Common myeloid progenitor, CD34-positive (primary cell): Measurements from ENCODE around the gene KCTD6.

ENCODE experiments used
- CTCF ChIA-PET: fragments of 350-600 bp; sonication (Branson Sonifier 250); formaldehyde crosslinking; loops from one replicate; lab custom pipeline; 2021; ENCODE audit warnings: antibody characterized with exemption; lab: Charles Lee
- POLR2A ChIA-PET: fragments of 350-600 bp; sonication (Branson Sonifier 250); formaldehyde crosslinking; loops from one replicate; lab custom pipeline; 2021; ENCODE audit warnings: antibody characterized with exemption; lab: Charles Lee
- DNase-seq, 3 donors: peaks; one replicate each; pipeline versions ENCODE4 v3.0.0 to v3.0.0-alpha.2; 2013
- H3K27ac ChIP-seq, 2 experiments: 1 replicate in 1 of 2; 2 replicates in 1 of 2; pipeline ENCODE4 v1.7.0; 2013; ENCODE audit warnings: inconsistent platforms in 2 of 2, low read length in 2 of 2, mild to moderate bottlenecking in 2 of 2, low read depth in 1 of 2, moderate library complexity in 1 of 2; ENCODE audit not compliant: severe bottlenecking in 2 of 2, insufficient read depth in 1 of 2, poor library complexity in 1 of 2
- H3K27me3 ChIP-seq, 5 experiments: replicated peaks in 2 of 5; 1 replicate in 3 of 5; 2 replicates in 2 of 5; pipeline versions ENCODE4 v1.6.1 to v1.7.0; 2013; ENCODE audit warnings: low read length in 4 of 5, mild to moderate bottlenecking in 2 of 5, moderate library complexity in 2 of 5, inconsistent platforms in 1 of 5; ENCODE audit not compliant: insufficient read depth in 5 of 5, control insufficient read depth in 4 of 5
- H3K36me3 ChIP-seq, 4 experiments: 1 replicate in 2 of 4; 2 replicates in 2 of 4; pipeline versions ENCODE4 v1.6.1 to v1.7.0; 2013; ENCODE audit warnings: low read length in 3 of 4, control low read depth in 1 of 4, mild to moderate bottlenecking in 1 of 4; ENCODE audit not compliant: control insufficient read depth in 4 of 4, insufficient read depth in 4 of 4
- H3K4me1 ChIP-seq, 4 experiments: 1 replicate in 3 of 4; 2 replicates in 1 of 4; pipeline versions ENCODE4 v1.6.1 to v1.7.1; 2013; ENCODE audit warnings: low read length in 3 of 4, mild to moderate bottlenecking in 3 of 4, control low read depth in 1 of 4, inconsistent platforms in 1 of 4, moderate library complexity in 1 of 4; ENCODE audit not compliant: control insufficient read depth in 4 of 4, insufficient read depth in 4 of 4; ENCODE audit errors: control extremely low read depth in 1 of 4
- H3K4me3 ChIP-seq, 7 experiments: 1 replicate in 4 of 7; 2 replicates in 3 of 7; pipeline versions ENCODE4 v1.5.1 to v1.7.0; 2013; ENCODE audit warnings: mild to moderate bottlenecking in 7 of 7, low read length in 6 of 7, moderate library complexity in 6 of 7, inconsistent platforms in 2 of 7, low read depth in 2 of 7, control low read depth in 1 of 7; ENCODE audit not compliant: insufficient read depth in 4 of 7, control insufficient read depth in 1 of 7; ENCODE audit errors: extremely low read depth in 1 of 7
- H3K9me3 ChIP-seq, 5 experiments: 1 replicate in 4 of 5; 2 replicates in 1 of 5; pipeline versions ENCODE4 v1.6.1 to v1.7.1; 2013; ENCODE audit warnings: low read length in 4 of 5, mild to moderate bottlenecking in 2 of 5, inconsistent platforms in 1 of 5, low read depth in 1 of 5, moderate library complexity in 1 of 5; ENCODE audit not compliant: control insufficient read depth in 4 of 5, insufficient read depth in 2 of 5; ENCODE audit errors: control extremely low read depth in 1 of 5
- WGBS: methylation state at CpG from one replicate; pipeline ENCODE4 v1.1.5; 2013; ENCODE audit not compliant: insufficient coverage; 5-methylcytosine and 5-hydroxymethylcytosine counted together

KCTD6 gene

DNA sequence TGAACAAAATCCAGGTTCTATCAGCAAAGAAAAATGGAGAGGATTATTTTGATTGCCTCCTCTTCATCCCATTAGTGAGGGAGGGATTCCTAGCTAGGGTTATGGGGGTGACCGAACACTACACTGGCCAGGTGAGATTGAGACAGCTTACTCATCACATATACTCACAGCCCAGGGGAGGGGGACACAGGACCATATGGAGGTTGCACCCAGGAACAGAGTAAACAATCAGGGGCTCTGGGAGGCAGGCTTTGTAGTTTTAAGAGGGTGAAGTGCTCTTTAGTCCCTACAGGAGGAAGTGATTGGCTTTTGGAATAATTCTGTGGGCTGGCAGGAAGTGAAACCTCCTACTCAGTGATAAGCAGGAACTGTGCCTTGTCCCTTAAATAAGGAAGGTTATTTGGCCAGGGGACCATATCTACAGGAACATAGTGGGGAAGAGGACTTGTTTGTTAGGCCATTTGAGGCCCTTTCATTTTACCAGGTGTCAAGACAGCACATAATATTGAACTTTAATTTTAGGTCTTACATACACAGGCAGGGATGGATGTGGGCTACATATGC, 17.5 kb upstream of the KCTD6 start:
- H3K4me1 ChIP-seq = peaks cover 10 to 35% (median 30%) of the 10 kb centered on the region in 4 experiments
- no peak overlapping the region for H3K27ac ChIP-seq
- H3K9me3 ChIP-seq = peaks cover 0 to 3% (median 0%) of the 10 kb centered on the region in 5 experiments
- CTCF ChIA-PET = interaction anchor here (1.0 to 1.4 kb wide), 2 partner anchors 11 to 181 kb away, joined by 3 to 4 read pairs; no protein-coding TSS in a partner anchor
- POLR2A ChIA-PET = no interaction called here
- WGBS = no CpG with 5 or more reads among the region's 1 CpG
- H3K27me3 ChIP-seq = no peaks in the 10 kb centered on the region
- DNase-seq = peak in 2 of 3 donors; percentile 22 to 39
- H3K4me3 ChIP-seq = peak overlapping the region in 1 of 7 experiments; percentile 23
- H3K36me3 ChIP-seq = no peaks in the 10 kb centered on the region

GRCh38 chr3:58474967-58475578, 16.8 kb upstream of the KCTD6 start:
- Histone ChIP-seq H3K27me3 (no peaks in the 10 kb centered on the region), H3K27ac (no peak overlapping the region), H3K9me3 (peaks cover 0 to 3% (median 0%) of the 10 kb centered on the region in 5 experiments), H3K36me3 (no peaks in the 10 kb centered on the region), H3K4me3 (peak overlapping the region in 1 of 7 experiments; percentile 23), H3K4me1 (peaks cover 10 to 35% (median 30%) of the 10 kb centered on the region in 4 experiments)
- DNase-seq = no peak
- CTCF ChIA-PET = no interaction called here
- 91% methylated on average over 3 of the region's 3 CpGs for WGBS
- POLR2A ChIA-PET = no interaction called here

- no peak overlapping the region for H3K27ac ChIP-seq
- H3K36me3 ChIP-seq = no peaks in the 10 kb centered on the region
- H3K4me1 ChIP-seq = peaks cover 6 to 15% (median 11%) of the 10 kb centered on the region in 4 experiments
- POLR2A ChIA-PET = no interaction called here
- no peaks in the 10 kb centered on the region for H3K27me3 ChIP-seq
- CTCF ChIA-PET = no interaction called here
- no peak overlapping the region for H3K4me3 ChIP-seq
- DNase-seq = no peak
- WGBS = 96% methylated on average over 2 of the region's 2 CpGs
- H3K9me3 ChIP-seq = peaks cover 0 to 4% (median 2%) of the 10 kb centered on the region in 5 experiments
Measured at GRCh38 chr3:58478781-58479180, 13.1 kb upstream of the KCTD6 start.

DNA sequence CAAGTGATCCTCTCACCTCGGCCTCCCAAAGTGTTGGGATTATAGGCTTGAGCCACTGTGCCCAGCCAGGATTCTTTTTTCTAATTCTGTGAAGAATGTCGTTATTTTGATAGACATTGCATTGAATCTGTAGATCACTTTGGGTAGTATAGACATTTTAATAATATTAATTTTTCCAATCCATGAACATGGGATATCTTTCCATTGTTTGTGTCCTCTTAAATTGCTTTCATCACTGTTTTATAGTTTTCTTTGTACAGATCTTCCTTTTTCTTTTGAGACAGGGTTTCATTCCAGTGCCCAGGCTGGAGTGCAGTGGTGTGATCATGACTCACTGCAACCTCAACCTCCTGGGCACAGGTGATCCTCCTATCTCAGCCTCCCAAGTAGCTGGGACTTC, 11.6 kb upstream of the KCTD6 start:
- no peak overlapping the region for H3K4me3 ChIP-seq
- 83% methylated on average over 1 of the region's 2 CpGs for WGBS
- ChIA-PET POLR2A (no interaction called here), CTCF (no interaction called here)
- peaks cover 0 to 4% (median 2%) of the 10 kb centered on the region in 5 experiments for H3K9me3 ChIP-seq
- no peak for DNase-seq
- H3K36me3 ChIP-seq = no peaks in the 10 kb centered on the region
- H3K4me1 ChIP-seq = peaks cover 0 to 16% (median 3%) of the 10 kb centered on the region in 4 experiments
- H3K27ac ChIP-seq = no peak overlapping the region
- H3K27me3 ChIP-seq = no peaks in the 10 kb centered on the region

- ChIA-PET CTCF (interaction anchor here (1.6 kb wide), 1 partner anchor 53 kb away, joined by 4 read pairs; no protein-coding TSS in a partner anchor), POLR2A (no interaction called here)
- 97% methylated on average over 3 of the region's 8 CpGs for WGBS
- Histone ChIP-seq H3K4me1 (peaks cover 0 to 15% (median 2%) of the 10 kb centered on the region in 4 experiments), H3K9me3 (peaks cover 0 to 4% (median 2%) of the 10 kb centered on the region in 5 experiments), H3K4me3 (no peak overlapping the region), H3K27ac (no peak overlapping the region), H3K27me3 (no peaks in the 10 kb centered on the region), H3K36me3 (no peaks in the 10 kb centered on the region)
- DNase-seq = peak in 1 of 3 donors; percentile 39
Measured at GRCh38 chr3:58482917-58483636, 8.8 kb upstream of the KCTD6 start.

DNA sequence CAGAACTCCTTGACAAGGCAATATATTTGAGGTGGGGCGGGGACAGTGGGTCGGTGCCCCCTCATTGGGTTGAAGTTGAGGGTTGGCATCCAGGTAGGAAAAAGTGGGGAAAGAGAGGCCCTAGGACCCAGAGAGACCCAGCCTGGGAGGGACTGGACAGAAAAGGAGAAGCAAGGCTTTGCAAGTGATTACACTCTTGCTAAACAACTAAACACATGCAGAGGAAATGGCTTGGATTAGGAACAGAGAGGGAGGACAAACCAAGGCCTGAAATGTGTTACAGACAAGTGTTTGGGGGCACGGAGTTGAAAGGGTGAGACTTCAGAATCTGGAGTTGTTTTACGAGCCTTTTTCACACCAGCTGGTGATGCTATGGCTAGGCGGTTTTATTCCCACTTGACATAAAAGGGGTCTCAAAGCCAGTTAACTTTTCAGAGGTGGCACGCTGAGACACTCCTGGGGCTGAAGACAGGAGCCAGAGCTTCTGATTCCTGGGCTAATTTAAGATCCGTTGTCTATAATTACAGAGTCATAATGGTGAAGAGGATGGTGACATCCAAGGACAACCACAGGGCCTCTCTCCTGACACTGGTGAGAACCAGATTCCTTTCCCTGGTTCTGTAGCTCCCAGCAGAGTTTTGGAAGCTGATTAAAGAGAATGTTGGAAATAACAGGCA, 7.7 kb upstream of the KCTD6 start:
- peaks cover 0 to 10% (median 1%) of the 10 kb centered on the region in 4 experiments for H3K4me1 ChIP-seq
- no peak for DNase-seq
- WGBS = 94% methylated on average over 6 of the region's 7 CpGs
- ChIA-PET CTCF (interaction anchor here (1.0 to 1.6 kb wide), 3 partner anchors 48 to 148 kb away, joined by 3 to 4 read pairs (median 3); no protein-coding TSS in a partner anchor), POLR2A (interaction anchor here (0.6 kb wide), 1 partner anchor 99 kb away, joined by 3 read pairs; no protein-coding TSS in a partner anchor)
- peaks cover 0 to 4% (median 1%) of the 10 kb centered on the region in 5 experiments for H3K9me3 ChIP-seq
- H3K27ac ChIP-seq = no peak overlapping the region
- no peak overlapping the region for H3K4me3 ChIP-seq
- no peaks in the 10 kb centered on the region for H3K36me3 ChIP-seq
- H3K27me3 ChIP-seq = peaks cover 0 to 2% (median 0%) of the 10 kb centered on the region in 5 experiments
